AG09319 (cell line): Measurements from ENCODE around the gene ARHGEF28.

Experiments
- DNase-seq: peaks from one replicate; pipeline ENCODE4 v3.0.0-alpha.2; 2010; ENCODE audit warnings: low read depth; ENCODE audit errors: extremely low read depth
- CTCF ChIP-seq: IDR thresholded peaks from 2 replicates; pipeline ENCODE4 v1.5.1; 2011; ENCODE audit warnings: low read depth, mild to moderate bottlenecking, inconsistent platforms, low read length, moderate library complexity

The ARHGEF28 gene

DNA sequence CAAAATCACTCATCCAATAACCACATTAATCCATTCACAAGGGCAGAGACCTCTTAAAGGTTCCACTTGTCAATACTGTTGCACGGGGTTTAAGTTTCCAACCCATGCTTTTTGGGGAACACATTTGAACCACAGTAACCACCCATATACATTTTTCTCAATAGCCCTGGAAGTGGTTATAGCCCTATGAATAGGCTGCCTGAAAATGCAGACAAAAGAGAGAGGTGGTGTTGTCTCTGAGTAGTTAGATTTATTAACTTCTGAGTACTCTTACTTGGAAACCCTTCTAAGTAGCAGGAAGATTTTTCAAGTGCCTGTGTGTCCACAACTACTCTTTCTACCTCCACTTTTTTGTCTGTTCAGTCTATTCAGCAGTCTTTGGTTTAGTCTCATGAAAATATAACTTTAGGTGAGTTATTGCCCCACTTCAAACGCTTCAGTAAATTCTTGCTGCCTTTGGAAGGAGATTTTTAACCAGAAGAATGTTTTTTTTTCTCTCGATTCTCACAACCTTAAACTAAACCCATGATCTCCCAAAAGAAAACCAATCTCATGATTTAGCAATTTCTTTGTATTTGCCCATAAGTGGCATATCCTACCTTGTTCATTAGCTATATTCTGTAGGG is 42.6 kb downstream of the ARHGEF28 start:
- TF ChIP-seq CTCF = no peak

GRCh38 chr5:73670731-73671130 is 44.7 kb downstream of the ARHGEF28 start:
- no peak for TF ChIP-seq CTCF

More for the DNA sequence above, 42.6 kb downstream of the ARHGEF28 start:
- no peak for DNase-seq

GRCh38 chr5:73672132-73672531 is 46.1 kb downstream of the ARHGEF28 start:
- DNase-seq = no peak
- TF ChIP-seq CTCF = no peak

More at GRCh38 chr5:73670731-73671130, 44.7 kb downstream of the ARHGEF28 start:
- no peak for DNase-seq

DNA sequence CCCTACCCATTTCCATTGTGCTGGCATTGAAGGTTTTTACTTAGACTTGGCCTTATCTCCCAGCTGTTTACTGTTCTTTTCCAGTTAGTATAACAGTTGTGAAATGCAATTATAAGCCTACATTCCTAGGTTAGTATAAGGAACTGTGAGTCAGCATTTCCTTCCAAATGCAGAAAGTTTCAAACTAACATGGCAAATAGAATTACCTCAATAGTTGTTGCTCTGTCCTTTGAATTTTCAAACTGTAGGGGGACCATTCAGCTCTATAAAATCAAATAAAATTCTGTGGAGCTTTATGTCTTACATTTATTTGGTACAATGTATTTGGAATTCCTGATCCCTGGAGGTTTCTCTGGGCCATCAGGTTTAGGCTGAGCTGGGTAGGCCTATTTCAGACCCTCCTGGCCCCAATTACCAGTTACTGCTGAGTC is 47.2 kb downstream of the ARHGEF28 start:
- peak; percentile 63 for DNase-seq
- TF ChIP-seq CTCF = no peak; the same call in 1 of the 2 replicates

DNA sequence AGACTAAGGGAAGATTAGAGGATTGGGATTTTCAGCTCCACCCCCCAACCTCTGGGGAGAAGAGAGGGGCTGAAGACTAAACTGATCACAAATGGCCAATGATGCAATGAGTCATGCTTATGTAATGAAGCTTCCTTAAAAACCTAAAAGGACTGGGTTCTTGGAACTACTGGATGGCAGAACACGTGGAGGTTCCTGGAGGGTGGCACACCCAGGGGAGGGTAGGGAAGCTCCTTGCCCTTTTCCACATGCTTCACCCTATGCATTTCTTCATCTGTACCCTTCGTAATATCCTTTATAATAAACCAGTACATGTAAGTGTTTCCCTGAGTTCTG is 48.6 kb downstream of the ARHGEF28 start:
- no peak for TF ChIP-seq CTCF
- no peak for DNase-seq

- DNase-seq = no peak
- TF ChIP-seq CTCF = no peak
These were observed 52.3 kb downstream of the ARHGEF28 start for GRCh38 chr5:73678322-73678740.

- no peak for TF ChIP-seq CTCF
- no peak for DNase-seq
These were observed 52.8 kb downstream of the ARHGEF28 start for GRCh38 chr5:73678807-73679206.
